ENCODE data around the gene CLPTM1L. TPM values are rescaled to one million over a fixed set of nuclear protein-coding genes. Genes with fewer than 3 reads are reported as not detected.
A peak's percentile ranks its signal among the peaks of the same experiment; 100 is the strongest.

CLPTM1L gene
- total RNA-seq: 83.2 TPM

GRCh38 chr5:1344975-1345838, at the start of gene CLPTM1L:
TSS of gene CLPTM1L (minus strand) at chr5:1345099. CDS start at chr5:1344841, 258 bp downstream.
- DNase-seq (ENCODE audit: low spot score): peak; percentile 88

- DNase-seq (ENCODE audit: low spot score): no peak
Measured at GRCh38 chr5:1393571-1394501, 48.9 kb upstream of the CLPTM1L start.

- no peak for DNase-seq (ENCODE audit: low spot score)
Measured at GRCh38 chr5:1392801-1393565, 48.1 kb upstream of the CLPTM1L start.

- DNase-seq (ENCODE audit: low spot score): no peak
Measured at GRCh38 chr5:1392261-1392660, 47.4 kb upstream of the CLPTM1L start.

GRCh38 chr5:1391691-1392090, 46.8 kb upstream of the CLPTM1L start:
- no peak for DNase-seq (ENCODE audit: low spot score)

GRCh38 chr5:1390861-1391600, 46.1 kb upstream of the CLPTM1L start:
- no peak for DNase-seq (ENCODE audit: low spot score)

- no peak for DNase-seq (ENCODE audit: low spot score)
Measured at GRCh38 chr5:1390333-1390732, 45.4 kb upstream of the CLPTM1L start.

- no peak for DNase-seq (ENCODE audit: low spot score)
Measured at GRCh38 chr5:1388383-1388967, 43.6 kb upstream of the CLPTM1L start.

- DNase-seq (ENCODE audit: low spot score): no peak
Measured at GRCh38 chr5:1387876-1388275, 43.0 kb upstream of the CLPTM1L start.

- DNase-seq (ENCODE audit: low spot score): no peak
Measured at GRCh38 chr5:1387059-1387755, 42.3 kb upstream of the CLPTM1L start.

GRCh38 chr5:1386274-1386717, 41.4 kb upstream of the CLPTM1L start:
- peak; percentile 60 for DNase-seq (ENCODE audit: low spot score)

- DNase-seq (ENCODE audit: low spot score): peak; percentile 87
Measured at GRCh38 chr5:1385395-1386273, 40.7 kb upstream of the CLPTM1L start.

- DNase-seq (ENCODE audit: low spot score): no peak
Measured at GRCh38 chr5:1384521-1384920, 39.6 kb upstream of the CLPTM1L start.

- DNase-seq (ENCODE audit: low spot score): no peak
Measured at GRCh38 chr5:1383886-1384401, 39.0 kb upstream of the CLPTM1L start.

- no peak for DNase-seq (ENCODE audit: low spot score)
Measured at GRCh38 chr5:1383344-1383743, 38.4 kb upstream of the CLPTM1L start.

GRCh38 chr5:1382248-1382700, 37.4 kb upstream of the CLPTM1L start:
- no peak for DNase-seq (ENCODE audit: low spot score)

GRCh38 chr5:1381370-1382247, 36.7 kb upstream of the CLPTM1L start:
- DNase-seq (ENCODE audit: low spot score): no peak

GRCh38 chr5:1380910-1381309, 36.0 kb upstream of the CLPTM1L start:
- DNase-seq (ENCODE audit: low spot score): no peak
